ENCODE data around the gene RNASE8. TPM values are rescaled to one million over a fixed set of nuclear protein-coding genes. Genes with fewer than 3 reads are reported as not detected.

Gene RNASE8
- total RNA-seq, 1 experiment from 2014 or later = not detected

DNA sequence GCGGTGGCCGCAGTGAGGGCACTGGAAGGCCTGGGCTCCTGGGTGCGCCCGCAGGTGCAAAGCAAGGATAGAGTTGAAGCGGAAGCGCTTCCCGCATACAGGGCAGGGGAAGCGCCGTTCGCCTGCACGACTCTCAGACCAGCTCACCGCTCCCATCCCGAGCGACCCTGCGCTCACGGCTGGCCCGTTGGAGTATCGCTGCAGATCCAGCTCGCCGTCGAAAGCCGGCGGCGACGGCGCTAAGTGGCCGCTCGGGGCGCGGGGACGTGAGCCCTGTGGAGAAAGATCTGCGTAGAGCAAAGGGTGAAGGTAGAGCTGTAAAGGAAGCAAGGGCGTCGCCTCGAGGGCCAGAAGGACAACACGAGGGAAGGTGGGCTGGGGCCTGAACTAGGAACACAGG lies 35.4 kb downstream of the RNASE8 start:
- TF ChIP-seq, protein P1, sequence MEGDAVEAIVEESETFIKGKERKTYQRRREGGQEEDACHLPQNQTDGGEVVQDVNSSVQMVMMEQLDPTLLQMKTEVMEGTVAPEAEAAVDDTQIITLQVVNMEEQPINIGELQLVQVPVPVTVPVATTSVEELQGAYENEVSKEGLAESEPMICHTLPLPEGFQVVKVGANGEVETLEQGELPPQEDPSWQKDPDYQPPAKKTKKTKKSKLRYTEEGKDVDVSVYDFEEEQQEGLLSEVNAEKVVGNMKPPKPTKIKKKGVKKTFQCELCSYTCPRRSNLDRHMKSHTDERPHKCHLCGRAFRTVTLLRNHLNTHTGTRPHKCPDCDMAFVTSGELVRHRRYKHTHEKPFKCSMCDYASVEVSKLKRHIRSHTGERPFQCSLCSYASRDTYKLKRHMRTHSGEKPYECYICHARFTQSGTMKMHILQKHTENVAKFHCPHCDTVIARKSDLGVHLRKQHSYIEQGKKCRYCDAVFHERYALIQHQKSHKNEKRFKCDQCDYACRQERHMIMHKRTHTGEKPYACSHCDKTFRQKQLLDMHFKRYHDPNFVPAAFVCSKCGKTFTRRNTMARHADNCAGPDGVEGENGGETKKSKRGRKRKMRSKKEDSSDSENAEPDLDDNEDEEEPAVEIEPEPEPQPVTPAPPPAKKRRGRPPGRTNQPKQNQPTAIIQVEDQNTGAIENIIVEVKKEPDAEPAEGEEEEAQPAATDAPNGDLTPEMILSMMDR (IDR thresholded peaks at IDR 0.05) = no peak
- no peak for TF ChIP-seq TCF7L2 (IDR thresholded peaks at IDR 0.05; ENCODE audit: low read depth, low read length)
- no peak for TF ChIP-seq POLR2AphosphoS5 (IDR thresholded peaks at IDR 0.05; ENCODE audit: low read depth, low read length)
- TF ChIP-seq SIN3A (IDR thresholded peaks at IDR 0.05; ENCODE audit: borderline replicate concordance, insufficient read depth, low read depth, low read length) = no peak
- TF ChIP-seq, protein P2, sequence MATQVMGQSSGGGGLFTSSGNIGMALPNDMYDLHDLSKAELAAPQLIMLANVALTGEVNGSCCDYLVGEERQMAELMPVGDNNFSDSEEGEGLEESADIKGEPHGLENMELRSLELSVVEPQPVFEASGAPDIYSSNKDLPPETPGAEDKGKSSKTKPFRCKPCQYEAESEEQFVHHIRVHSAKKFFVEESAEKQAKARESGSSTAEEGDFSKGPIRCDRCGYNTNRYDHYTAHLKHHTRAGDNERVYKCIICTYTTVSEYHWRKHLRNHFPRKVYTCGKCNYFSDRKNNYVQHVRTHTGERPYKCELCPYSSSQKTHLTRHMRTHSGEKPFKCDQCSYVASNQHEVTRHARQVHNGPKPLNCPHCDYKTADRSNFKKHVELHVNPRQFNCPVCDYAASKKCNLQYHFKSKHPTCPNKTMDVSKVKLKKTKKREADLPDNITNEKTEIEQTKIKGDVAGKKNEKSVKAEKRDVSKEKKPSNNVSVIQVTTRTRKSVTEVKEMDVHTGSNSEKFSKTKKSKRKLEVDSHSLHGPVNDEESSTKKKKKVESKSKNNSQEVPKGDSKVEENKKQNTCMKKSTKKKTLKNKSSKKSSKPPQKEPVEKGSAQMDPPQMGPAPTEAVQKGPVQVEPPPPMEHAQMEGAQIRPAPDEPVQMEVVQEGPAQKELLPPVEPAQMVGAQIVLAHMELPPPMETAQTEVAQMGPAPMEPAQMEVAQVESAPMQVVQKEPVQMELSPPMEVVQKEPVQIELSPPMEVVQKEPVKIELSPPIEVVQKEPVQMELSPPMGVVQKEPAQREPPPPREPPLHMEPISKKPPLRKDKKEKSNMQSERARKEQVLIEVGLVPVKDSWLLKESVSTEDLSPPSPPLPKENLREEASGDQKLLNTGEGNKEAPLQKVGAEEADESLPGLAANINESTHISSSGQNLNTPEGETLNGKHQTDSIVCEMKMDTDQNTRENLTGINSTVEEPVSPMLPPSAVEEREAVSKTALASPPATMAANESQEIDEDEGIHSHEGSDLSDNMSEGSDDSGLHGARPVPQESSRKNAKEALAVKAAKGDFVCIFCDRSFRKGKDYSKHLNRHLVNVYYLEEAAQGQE (IDR thresholded peaks at IDR 0.05; ENCODE audit: insufficient read depth in 1 of 2, low read depth in 2 of 2, low read length in 1 of 2) = no peak
- H3K27me3 ChIP-seq (ENCODE audit: control insufficient read depth, insufficient read depth, low read length) = no peaks in the 10 kb centered on the region
- peaks cover 4% of the 10 kb centered on the region; the same call in 1 of the 2 replicates for H3K4me1 ChIP-seq (ENCODE audit: control insufficient read depth, insufficient read depth, low read length)
- CTCF ChIA-PET = interaction anchor here (0.9 to 2.9 kb wide), 5 partner anchors 10 to 78 kb away, joined by 3 to 18 read pairs (median 5); partner anchors contain the start of gene ARHGEF40
- no peak overlapping the region for H3K27ac ChIP-seq (ENCODE audit: low read length)
- POLR2A ChIA-PET = no interaction called here
- ATAC-seq = no peak; the same call in 1 of the 2 replicates
- no peaks in the 10 kb centered on the region for H3K9me3 ChIP-seq (ENCODE audit: control insufficient read depth, insufficient read depth, low read depth, low read length)
- no peak overlapping the region for H3K4me3 ChIP-seq (ENCODE audit: low read depth in 2 of 2, low read length in 2 of 2)
- intact Hi-C loops (cut with micrococcal nuclease; ENCODE audit: unreplicated experiment) (no loop called here), in situ Hi-C loops (cut with HindIII; ENCODE audit: low pct_unique_long_range_greater_than_20kb, low sequenced_read_pairs) (no loop called here)
- no TSS peak for BruUV-seq (replicated peaks)
- H3K36me3 ChIP-seq (ENCODE audit: control insufficient read depth, insufficient read depth, low read length) = no peaks in the 10 kb centered on the region
- no peak for DNase-seq (ENCODE audit: low read depth, low spot score)

DNA sequence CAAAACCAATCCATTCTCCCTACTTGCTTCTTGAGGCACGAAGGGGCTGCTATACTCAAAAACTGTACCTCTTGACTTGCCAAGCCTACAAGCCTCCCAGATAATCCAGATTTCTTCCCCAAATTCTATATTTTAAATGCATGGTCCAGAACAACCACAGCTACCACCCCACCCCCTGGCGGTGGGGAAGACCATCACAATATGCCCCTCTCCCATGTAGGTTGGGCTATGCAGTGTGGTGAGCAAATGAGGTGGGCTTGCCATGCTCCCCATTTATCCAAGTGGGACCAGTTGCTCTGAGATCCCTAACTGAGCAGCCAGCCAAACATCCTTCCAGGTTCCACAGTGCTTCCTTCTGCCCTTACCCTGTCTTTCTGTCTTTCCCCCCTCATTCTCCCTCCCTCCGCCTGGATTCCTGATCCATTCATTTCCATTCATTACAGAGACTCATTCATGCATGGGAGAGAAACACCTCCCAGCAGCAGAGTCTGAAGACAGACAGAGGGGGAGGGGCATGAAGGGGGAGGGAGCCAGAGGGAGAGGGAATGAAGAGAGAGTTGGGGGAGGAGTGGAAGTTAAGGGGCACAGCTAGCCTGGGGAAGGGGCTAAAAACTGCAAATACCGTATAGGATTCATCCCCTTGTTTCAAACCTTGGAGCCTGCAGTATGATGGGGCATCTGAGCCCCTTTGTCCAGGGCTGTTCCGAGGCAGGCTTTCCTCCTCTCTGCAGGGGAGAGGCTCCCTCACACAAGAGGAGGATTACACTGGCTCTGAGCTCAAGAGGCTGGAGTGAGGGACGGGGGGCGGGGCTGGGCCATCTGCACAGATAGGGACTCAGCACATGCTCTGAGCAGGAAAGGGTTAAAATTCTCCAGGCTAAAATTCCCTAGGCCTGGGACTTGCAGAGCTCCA lies 36.4 kb downstream of the RNASE8 start:
- no peak for DNase-seq (ENCODE audit: low read depth, low spot score)
- Histone ChIP-seq H3K27ac (ENCODE audit: low read length) (no peak overlapping the region), H3K36me3 (ENCODE audit: control insufficient read depth, insufficient read depth, low read length) (no peaks in the 10 kb centered on the region), H3K4me1 (ENCODE audit: control insufficient read depth, insufficient read depth, low read length) (peaks cover 4% of the 10 kb centered on the region), H3K9me3 (ENCODE audit: control insufficient read depth, insufficient read depth, low read depth, low read length) (no peaks in the 10 kb centered on the region), H3K4me3 (ENCODE audit: low read depth in 2 of 2, low read length in 2 of 2) (no peak overlapping the region), H3K27me3 (ENCODE audit: control insufficient read depth, insufficient read depth, low read length) (no peaks in the 10 kb centered on the region)
- ChIA-PET CTCF (interaction anchor here (0.6 to 2.9 kb wide), 3 partner anchors 11 to 79 kb away, joined by 5 to 18 read pairs (median 5); no protein-coding TSS in a partner anchor), POLR2A (interaction anchor here (0.5 kb wide), 1 partner anchor 83 kb away, joined by 3 read pairs; no protein-coding TSS in a partner anchor)
- no TSS peak for BruUV-seq (replicated peaks)
- intact Hi-C loops (cut with micrococcal nuclease; ENCODE audit: unreplicated experiment) = no loop called here
- in situ Hi-C loops (cut with HindIII; ENCODE audit: low pct_unique_long_range_greater_than_20kb, low sequenced_read_pairs) = no loop called here
- ATAC-seq = no peak
- TF ChIP-seq, protein P1 (IDR thresholded peaks at IDR 0.05) = no peak
- TF ChIP-seq SIN3A (IDR thresholded peaks at IDR 0.05; ENCODE audit: borderline replicate concordance, insufficient read depth, low read depth, low read length) = no peak
- TF ChIP-seq POLR2AphosphoS5 (IDR thresholded peaks at IDR 0.05; ENCODE audit: low read depth, low read length) = no peak
- TF ChIP-seq, protein P2 (IDR thresholded peaks at IDR 0.05; ENCODE audit: insufficient read depth in 1 of 2, low read depth in 2 of 2, low read length in 1 of 2) = no peak
- no peak for TF ChIP-seq TCF7L2 (IDR thresholded peaks at IDR 0.05; ENCODE audit: low read depth, low read length)

Data from Panc1 (cell line).